CD4-positive, alpha-beta T cell treated with Interleukin-1 beta for 1 hour (primary cell): ENCODE results near the gene SPEM1.

Source experiments
- DNase-seq, 2 donors: peaks; one replicate each; pipeline ENCODE4 v3.0.0-alpha.2; 2020 to 2022

SPEM1 gene, protein sequence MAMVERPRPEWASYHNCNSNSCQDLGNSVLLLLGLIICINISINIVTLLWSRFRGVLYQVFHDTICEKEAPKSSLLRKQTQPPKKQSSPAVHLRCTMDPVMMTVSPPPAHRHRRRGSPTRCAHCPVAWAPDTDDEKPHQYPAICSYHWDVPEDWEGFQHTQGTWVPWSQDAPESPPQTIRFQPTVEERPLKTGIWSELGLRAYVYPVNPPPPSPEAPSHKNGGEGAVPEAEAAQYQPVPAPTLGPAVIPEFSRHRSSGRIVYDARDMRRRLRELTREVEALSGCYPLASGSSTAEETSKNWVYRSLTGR

DNA sequence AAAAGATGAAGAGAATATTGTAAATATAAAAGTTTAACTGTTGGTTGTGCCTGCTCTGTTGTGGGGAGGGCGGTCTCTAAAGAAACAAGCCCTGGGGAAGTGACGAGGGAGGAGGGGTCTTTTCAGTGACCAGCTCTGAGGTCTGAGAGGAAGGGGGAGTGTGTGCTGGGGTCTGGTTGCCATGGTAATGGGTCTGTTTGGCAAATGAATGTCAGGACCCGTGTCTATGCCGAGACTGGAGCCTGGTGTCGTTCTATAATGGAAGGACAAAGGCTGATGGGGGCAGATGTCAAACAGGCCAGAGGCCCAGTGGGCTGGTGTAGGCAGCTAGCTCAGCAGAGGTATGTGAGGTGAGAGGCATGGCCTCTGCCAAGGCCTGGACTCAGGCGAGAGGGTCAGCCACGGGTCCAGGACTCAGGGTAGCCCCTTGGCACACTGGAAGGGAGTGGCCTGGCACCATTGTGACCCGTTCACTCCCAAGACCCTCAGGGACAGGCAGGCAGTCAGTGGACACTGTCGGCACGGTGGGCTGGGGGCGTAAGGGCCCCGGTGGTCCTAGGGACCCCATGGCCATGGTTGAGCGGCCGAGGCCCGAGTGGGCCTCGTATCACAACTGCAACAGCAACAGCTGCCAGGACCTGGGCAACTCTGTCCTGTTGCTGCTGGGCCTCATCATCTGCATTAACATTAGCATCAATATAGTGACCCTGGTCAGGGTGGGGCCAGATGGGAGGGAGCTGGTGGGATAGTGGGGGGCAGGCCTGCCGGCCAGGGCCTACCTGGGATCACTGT lies at the start of gene SPEM1:
Gene SPEM1 (plus strand): TSS at position 506 of the 792 bp plus-strand sequence. CDS start 61 bp downstream, at position 567.
- no peak for DNase-seq

DNA sequence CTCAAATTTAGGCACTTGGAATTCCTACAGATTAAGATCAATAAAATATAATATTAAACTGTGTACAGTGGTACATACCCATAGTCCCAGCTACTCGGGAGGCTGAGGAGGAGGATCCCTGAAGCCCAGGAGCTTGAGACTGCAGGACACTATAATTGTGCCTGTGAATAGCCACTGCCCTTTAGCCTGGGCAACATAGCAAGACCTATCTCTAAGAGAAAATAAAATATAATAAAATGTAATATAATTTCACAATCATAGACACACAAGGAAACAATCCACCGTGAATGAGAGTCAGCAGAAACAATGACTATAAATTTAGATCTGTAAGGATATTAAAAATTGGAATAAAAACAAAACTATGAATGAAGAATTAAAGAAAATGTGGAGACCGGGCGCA lies 49.3 kb upstream of the SPEM1 start:
- no peak for DNase-seq

DNA sequence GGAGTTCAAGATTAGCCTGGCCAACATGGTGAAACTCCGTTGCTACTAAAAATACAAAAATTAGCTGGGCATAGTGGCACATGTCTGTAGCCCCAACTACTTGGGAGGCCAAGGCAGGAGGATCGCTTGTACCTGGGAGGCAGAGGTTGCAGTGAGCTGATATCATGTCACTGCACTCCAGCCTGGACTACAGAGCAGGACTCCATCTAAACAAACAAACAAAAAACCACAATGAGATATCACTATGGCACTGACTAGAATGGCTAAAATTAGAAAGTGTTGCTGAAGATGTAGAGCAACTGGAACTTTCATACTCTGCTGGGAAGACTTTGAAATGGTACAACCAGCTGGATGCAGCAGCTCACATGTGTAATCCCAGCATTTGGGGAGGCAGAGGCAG lies 45.8 kb upstream of the SPEM1 start:
- DNase-seq = no peak

DNA sequence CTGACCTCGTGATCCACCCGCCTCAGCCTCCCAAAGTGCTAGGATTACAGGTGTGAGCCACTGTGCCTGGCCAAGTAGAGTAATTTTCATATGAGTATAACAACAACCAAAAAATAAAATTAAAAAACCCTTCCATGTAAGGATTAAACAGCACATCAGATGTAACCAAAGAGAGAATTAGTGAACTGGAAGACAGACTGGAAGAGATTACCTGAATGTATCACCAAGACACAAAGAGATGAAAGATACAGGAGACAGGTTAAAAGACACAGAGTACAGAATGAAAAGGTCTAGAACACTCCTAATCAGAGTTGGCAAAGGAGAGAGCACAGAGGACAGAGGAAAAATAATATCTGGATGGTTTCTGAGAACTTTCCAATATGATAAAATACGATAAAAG lies 41.0 kb upstream of the SPEM1 start:
- no peak for DNase-seq

DNA sequence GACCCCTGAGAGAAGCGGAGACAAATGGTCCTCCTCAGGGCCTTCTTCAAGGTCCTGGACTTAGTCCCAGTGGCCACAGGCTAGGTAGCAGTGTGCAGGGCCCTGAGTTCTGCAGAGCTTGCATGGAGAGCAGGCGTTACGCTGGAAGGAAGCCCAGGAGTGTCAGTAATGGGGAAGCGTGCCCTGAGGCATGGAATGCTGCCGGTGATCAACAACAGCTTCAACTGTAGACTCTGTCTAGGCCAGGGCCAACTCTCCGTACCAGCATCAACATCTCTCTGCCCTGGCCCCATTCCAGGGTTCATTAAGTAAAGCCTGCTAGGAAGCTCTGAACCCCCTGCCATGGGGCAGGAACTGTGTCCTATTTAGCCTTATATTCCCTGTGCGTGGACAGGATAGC lies 39.8 kb upstream of the SPEM1 start:
- DNase-seq = no peak

DNA sequence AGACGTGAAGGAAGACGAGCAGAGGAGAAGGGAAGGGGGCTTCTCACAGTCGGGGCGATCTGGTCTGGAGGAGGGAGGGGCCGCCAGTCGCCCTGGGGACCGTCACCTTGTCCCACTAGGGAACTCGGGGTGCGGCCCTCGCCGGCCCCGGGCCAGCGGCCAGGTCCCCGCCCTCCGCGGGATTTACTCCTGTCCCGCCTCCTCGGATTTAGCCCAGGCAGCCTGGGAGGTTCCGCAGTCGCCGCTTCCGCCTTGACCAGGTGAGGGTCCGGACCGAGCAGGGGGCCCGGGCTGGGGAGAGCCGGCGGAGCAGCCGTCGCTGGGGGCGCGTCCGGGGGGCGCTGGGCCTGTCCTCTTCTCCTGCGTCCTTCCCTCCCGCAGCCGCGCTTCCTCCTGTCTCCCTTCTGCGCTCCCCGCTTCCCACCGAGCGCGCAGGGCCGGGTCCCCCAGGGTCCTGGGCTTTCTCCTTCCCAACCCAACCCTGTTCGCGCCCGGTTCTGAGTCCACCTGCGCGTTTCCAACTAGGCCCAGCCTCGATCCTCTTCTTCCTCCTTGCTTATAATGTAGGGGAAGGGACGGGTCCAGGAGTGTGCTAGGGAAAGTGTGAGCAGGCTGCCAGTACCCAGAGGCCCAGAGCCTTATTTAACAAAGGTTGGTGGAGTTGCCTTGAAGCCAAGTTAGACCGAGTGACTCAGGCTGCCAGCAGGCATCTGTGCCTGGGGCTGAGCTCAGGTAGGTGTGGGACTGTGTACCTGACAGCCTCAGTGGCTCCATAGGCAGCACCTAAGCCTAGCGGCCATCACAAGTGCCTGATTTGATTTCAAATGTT lies 39.1 kb upstream of the SPEM1 start, which contains the start of gene TNK1:
Gene TNK1 (plus strand): TSS at position 235 of the 829 bp plus-strand sequence. CDS start 1,838 bp downstream, outside the sequence.
- DNase-seq = no peak

DNA sequence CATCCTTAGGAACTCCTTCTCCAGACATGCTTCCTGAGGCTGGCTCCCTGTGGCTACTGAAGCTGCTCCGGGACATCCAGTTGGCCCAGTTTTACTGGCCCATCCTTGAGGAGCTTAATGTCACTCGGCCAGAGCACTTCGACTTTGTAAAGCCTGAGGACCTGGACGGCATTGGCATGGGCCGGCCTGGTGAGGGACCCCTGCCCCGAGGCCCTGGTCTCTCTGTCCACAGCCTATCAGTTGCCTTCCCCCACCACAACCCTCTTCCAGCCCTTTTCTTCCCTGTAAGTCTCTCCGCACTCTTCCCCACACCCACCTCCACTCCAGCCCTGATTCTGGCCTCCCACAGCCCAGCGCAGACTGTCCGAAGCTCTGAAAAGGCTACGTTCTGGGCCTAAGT lies 37.2 kb upstream of the SPEM1 start:
- DNase-seq = no peak

DNA sequence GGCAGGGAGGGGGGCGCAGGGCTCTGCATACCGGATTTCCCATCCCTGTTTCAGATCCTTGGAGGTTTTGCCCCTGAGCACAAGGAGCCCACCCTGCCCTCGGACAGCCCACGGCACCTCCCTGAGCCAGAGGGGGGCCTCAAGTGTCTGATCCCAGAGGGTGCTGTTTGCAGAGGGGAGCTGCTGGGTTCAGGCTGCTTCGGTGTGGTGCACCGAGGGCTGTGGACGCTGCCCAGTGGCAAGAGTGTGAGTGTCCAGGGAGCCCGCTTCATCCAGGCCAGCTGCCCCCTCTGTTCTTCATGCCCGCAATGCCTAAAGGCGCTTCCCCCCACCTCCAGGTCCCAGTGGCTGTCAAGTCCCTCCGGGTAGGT lies 36.8 kb upstream of the SPEM1 start:
- DNase-seq = no peak

DNA sequence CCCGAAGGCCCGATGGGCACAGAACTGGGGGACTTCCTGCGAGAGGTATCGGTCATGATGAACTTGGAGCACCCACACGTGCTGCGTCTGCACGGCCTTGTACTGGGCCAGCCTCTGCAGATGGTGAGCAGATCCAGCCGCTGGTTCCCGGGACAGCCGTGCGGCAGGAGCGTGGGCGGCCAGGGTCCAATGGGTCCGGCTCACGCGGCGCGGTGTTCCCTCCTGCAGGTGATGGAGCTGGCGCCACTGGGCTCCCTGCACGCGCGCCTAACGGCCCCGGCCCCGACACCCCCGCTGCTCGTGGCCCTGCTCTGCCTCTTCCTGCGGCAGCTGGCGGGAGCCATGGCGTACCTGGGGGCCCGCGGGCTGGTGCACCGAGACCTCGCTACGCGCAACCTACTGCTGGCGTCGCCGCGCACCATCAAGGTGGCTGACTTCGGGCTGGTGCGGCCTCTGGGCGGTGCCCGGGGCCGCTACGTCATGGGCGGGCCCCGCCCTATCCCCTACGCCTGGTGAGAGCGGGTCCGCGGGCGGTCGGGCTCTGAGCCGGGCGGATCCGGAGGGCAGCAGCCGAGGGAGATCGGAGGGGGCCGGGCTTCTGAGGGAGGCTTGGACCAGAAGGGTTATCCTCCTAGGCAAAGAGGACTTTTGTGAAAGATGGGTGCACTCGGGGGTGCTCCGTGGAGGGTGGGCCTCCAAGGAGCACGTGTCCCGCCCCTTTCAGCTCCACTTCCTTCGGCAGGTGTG lies 36.2 kb upstream of the SPEM1 start:
- peak; percentile 82 to 85 for DNase-seq

DNA sequence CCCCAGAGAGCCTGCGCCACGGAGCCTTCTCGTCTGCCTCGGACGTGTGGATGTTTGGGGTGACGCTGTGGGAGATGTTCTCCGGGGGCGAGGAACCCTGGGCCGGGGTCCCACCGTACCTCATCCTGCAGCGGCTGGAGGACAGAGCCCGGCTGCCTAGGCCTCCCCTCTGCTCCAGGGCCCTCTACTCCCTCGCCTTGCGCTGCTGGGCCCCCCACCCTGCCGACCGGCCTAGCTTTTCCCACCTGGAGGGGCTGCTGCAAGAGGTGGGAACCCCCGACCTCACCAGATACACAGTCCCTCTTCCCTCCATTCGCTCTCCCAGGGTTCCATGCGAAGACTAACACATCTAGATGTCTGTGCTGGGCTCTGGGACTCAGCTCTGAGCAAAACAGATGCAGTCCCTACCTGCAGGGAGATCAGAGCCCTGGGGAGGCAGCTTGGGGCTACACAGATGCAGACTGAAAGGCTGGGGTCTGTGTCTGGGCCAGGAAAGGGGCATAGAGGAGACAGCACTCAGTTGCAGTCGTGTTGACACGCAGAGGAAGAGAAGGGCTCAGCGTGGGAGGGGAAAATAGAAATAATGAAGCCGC lies 35.5 kb upstream of the SPEM1 start:
- no peak for DNase-seq

DNA sequence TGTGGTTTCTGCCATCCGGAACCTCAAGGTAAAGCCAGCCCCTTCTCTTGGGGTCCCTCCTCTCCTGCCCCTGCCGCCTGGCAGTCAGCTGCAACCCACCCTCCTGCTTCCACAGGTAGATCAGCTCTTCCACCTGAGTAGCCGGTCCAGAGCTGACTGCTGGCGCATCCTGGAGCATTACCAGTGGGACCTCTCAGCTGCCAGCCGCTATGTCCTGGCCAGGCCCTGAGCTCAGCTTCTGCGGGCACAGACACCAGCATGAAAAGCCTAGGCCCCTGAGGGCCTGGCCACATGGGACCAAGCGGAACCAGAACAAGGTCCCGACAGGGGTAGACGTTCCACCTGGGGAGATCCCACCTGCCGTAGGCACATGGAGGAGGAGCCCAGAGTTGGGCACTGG lies 31.3 kb upstream of the SPEM1 start:
- no peak for DNase-seq

DNA sequence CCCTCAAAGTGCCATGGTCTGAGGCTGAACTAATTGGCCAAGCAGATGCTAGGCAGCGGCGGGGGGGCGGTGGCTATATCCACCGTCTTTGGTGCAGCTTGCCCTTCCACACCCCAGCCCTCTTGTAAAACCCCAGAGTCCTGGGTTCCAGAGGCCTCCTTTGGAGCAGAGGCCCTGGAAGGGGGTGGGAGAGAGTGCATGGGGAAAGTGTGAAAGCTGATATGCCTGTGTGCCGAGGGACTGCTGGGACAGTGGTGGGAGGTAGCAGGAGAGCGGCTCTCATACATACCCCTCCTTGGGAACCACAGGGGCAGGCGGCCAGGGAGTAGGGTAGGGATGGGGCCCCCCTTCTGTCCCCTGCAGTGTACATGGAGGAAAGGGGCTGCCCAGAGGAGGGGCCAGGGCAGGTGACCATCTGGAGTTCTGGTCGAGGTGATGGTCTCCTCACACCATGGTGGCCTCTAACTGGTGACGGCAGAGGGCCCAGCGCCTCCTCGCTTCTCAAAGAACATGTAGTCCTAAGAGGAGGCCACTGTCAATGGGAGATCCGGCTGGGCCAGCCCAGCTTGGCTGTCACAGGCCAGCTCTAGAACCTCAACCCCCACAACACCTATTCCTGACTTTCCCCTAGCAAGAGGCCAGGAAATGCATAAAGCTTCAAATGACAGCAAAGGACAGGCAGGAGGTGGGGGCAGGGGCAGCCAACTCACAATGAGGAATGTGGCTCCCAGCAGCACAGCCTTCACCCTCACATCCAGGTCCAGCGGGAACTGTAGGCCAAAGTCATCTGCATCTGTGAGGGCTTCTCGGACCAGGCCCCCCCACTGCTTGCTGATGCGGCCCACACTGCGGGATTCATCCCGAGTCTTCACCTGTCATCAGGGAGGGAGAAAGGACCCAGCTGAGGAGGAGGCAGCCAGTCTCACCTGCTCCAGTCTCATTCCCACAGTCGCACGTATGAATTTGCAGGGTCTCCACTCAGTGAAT lies 29.9 kb upstream of the SPEM1 start:
- no peak for DNase-seq

DNA sequence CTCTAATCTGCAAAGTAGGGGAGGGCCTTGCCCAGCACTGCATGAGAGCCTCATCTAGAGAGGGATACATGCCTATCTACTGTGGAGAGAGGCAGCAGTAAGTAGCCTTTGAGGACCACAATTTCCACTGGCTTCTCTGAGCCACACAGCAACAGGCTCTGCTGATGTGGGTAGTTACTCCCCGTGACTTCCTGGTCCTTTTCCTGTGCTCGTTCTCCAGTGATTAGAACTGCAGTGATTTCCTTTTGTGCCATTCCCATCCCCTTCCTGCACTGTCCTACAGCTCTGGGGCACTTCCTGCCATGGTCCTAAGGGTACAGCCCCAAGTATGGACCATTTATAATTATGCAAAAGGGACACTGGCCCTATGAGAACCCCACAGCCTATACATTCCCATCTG lies 28.8 kb upstream of the SPEM1 start:
- DNase-seq = no peak

DNA sequence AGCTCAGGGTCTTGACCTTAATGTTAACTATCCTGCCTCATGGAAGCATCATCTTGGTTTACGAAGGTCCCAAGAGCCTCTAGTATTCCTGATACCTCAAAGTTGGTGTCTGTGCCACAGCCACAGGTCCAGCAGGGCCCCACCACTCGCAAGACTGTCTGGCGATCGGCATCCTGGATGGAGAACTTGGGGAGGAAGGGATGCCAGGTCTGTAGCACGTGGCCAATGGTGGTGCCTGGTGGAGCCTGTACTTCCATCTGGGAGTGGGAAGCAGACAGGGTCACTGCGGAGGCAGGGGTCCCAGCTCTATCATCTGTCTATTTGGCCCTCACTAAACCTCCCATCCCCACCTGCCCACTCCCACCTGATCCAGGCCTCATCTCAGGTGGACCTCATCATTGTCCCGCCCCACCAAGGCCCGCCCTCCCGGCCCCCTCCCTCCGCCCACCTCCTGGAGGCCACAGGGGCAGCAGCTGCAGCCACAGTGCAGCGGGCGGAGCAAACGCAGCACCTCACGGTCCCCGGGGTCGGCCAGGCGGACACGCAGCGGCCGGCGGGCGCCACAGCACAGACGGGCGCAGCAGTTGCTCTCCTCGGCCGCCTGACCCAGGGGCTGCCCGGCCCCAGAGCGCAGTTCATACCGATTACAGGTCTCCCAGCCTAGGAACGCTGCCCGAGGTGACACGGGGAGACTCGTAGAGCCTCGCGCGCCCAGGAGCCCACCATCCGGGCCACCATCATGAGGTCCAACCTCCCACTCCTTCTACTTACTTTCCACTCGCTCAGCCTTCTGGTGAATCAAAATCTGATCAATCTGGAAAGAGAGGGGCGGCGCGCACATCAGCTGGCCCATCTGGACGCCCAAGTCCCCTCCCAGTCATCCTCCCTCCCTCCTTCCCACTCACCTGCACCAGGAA lies 27.2 kb upstream of the SPEM1 start:
- no peak for DNase-seq

DNA sequence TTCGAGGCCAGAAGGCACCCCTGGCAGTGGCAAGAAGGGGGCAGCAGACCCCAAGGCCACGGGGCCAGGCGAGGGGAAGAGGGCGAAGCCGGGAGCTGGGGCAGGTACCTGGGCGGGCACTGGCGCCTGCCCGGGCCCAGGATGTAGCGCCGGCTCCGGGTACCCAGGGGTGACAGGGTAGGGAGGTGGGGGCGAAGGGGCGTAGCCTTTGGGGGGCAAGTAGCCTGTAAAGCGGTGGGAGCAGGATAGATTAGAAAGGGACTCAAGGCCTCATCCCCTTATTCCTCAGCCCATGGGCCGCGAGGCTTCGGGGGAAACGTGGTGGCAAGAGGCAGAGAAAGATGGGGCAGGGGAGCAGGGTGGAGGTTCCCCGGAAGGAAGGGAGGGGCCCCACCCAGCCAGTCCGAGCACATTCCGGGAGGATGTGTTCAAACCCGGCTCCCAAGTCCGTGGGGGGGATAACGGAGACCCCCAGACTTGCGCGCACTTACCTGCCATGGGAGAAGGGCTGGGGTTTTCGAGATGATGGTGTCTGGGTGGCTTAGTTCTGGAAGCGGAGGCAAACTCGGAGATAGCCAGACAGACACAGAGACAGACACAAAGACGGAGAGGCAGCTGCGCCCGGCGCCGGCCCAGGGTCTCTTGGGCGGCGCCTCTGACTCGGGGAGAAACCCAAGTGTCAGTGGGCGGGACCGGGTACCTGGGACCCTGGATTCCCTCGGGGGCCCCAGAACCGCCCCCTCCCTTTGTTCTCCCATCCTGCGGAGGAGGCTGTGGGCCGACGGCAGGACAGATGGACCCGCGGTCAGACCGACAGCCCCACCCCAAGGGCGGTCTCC lies 26.3 kb upstream of the SPEM1 start:
- peak; percentile 81 to 82 for DNase-seq

DNA sequence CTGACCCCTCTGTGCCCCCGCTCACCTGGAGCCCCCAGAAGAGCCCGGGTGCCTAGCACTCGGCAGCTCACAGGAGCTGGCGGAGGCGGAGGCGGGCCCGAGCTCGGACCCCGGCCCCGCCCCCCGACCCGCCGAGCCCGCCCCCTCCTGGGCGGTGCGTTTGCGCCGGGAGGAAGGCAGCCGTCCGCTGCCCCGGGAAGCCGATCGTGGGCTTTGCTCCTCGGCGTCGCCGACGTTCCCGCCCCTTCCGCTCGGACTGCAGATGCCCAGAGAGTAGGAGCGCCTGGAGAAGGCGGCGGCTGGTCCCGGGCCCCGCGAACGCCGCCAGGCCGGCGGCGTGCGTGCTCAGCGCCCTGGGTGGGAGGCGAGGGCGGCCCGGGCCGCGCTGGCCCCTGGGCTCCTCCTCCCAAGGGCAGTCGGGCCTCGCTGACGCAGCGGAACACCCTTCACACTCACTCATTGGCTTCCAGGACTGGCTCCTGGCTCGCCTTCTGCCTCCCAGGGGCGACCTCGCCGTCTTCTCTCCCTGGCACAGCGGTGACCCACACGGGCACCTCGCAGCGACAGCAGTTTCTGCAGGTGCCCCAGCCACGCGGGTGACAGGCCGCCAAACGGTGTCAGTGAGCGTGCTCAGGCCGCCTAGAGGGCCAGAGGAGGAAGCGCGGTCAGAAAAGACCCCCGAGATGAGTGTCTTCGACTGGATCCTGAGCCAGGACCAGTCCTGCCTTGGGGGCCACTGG lies 25.5 kb upstream of the SPEM1 start, which contains the start of gene PLSCR3:
Gene PLSCR3 (minus strand): TSS at position 74 of the 740 bp plus-strand sequence. CDS start 415 bp downstream, outside the sequence.
- DNase-seq = peak; percentile 83 to 85

DNA sequence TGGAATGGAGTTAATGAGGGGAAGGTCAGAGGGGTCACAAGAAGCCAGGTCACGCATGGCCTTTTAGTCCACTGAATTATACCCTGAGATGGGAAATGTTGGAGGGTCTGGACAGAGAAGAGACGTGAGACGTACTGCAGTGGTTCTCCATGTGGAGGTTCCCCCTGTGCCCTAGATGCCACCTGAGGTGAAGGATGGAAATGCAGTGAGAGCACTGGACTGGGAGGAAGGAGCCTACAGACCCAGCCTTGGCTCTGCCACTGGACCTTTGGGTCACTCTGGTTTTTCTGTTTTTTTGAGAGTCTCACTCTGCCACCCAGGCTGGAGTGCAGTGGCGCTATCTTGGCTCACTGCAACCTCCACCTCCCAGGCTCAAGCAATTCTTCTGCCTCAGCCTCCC lies 24.0 kb upstream of the SPEM1 start:
- DNase-seq = no peak

DNA sequence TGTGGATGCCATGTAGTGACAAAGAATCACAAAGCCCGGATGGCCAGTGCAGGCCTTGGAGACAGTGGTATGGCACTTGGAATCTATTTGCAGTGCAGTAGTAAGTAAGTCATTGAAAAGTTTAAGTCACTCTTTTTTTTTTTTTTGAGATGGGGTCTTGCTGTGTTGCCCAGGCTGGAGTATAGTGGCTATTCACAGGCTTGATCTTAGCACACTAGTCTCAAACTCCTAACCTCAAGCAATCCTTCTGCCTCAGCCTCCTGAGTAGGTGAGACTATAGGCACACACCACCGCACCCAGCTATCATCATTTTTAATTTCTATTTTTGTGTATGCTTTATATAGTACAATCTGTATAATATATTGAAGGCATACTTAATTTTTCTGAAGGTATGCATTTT lies 21.5 kb upstream of the SPEM1 start:
- no peak for DNase-seq
